A549 (cell line): ENCODE measurements around the gene ESPNL.

Experiments
- POLR2A ChIP-seq: IDR thresholded peaks from 2 replicates; pipeline ENCODE4 v1.6.1; 2012; ENCODE audit warnings: mild to moderate bottlenecking, low read length
- RAD21 ChIP-seq, 2 experiments: fragments of >200 bp in 1 of 2; sonication (Bioruptor Twin) in 1 of 2; formaldehyde crosslinking in 1 of 2; IDR thresholded peaks in 1 of 2; conservative IDR thresholded peaks in 1 of 2; 2 replicates in 1 of 2; 3 replicates in 1 of 2; pipeline ENCODE4 v1.6.1; 2012 to 2018; ENCODE audit warnings: inconsistent platforms in 1 of 2
- TP53 ChIP-seq: fragments of 250-450 bp; sonication (Bioruptor Pico); IDR thresholded peaks from 2 replicates; pipeline ENCODE4 v1.5.0; 2021; ENCODE audit warnings: mild to moderate bottlenecking, moderate library complexity
- TF ChIP-seq, protein P1 (sequence below): fragments of >200 bp; sonication (Bioruptor Twin); formaldehyde crosslinking; IDR thresholded peaks from 3 replicates; pipeline ENCODE4 v1.5.1; 2016
- TF ChIP-seq, protein P2 (sequence below): fragments of 250-450 bp; sonication (Bioruptor Pico); IDR thresholded peaks from 2 replicates; pipeline ENCODE4 v1.5.0; 2021; ENCODE audit warnings: mild to moderate bottlenecking, moderate library complexity, borderline replicate concordance

DNA sequence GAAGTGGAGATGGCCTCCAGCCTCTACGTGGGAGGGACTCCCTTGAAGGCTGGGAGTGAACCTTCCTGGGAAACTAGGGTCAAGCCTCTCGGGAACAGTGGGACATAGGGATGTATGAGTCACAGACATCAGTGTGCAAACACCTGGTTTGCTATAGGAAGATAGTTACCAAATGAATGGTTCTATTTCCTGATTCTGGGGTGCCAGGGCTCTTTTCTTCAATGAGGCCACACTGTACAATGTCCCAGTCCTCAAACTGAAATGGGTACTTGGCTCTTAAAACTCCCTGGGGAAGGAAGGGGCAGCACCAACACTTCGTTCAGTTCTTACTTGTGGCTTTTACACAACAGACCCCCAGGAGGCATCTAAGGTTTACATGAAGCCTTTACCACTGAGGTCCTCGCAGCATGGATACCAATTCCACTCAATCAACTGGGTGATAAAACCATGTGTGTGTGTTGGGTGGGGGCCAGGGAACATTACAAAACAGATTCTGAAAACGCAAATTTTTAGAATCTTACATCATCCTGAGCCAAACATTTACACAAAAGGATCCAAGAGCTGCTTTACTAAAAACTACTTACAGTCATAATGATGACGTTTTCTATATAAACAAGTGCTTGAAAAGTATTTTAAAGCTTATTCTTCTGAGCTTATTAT is 69.0 kb downstream of the ESPNL start:
- TF ChIP-seq, protein P1, sequence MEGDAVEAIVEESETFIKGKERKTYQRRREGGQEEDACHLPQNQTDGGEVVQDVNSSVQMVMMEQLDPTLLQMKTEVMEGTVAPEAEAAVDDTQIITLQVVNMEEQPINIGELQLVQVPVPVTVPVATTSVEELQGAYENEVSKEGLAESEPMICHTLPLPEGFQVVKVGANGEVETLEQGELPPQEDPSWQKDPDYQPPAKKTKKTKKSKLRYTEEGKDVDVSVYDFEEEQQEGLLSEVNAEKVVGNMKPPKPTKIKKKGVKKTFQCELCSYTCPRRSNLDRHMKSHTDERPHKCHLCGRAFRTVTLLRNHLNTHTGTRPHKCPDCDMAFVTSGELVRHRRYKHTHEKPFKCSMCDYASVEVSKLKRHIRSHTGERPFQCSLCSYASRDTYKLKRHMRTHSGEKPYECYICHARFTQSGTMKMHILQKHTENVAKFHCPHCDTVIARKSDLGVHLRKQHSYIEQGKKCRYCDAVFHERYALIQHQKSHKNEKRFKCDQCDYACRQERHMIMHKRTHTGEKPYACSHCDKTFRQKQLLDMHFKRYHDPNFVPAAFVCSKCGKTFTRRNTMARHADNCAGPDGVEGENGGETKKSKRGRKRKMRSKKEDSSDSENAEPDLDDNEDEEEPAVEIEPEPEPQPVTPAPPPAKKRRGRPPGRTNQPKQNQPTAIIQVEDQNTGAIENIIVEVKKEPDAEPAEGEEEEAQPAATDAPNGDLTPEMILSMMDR = no peak
- TF ChIP-seq, protein P2, sequence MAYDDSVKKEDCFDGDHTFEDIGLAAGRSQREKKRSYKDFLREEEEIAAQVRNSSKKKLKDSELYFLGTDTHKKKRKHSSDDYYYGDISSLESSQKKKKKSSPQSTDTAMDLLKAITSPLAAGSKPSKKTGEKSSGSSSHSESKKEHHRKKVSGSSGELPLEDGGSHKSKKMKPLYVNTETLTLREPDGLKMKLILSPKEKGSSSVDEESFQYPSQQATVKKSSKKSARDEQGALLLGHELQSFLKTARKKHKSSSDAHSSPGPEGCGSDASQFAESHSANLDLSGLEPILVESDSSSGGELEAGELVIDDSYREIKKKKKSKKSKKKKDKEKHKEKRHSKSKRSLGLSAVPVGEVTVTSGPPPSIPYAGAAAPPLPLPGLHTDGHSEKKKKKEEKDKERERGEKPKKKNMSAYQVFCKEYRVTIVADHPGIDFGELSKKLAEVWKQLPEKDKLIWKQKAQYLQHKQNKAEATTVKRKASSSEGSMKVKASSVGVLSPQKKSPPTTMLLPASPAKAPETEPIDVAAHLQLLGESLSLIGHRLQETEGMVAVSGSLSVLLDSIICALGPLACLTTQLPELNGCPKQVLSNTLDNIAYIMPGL (CRISPR knock-in tag) = no peak
- TF ChIP-seq POLR2A (no peak), RAD21 (conservative IDR thresholded peaks at IDR 0.05 in 1 of 2, IDR thresholded peaks at IDR 0.05 in 1 of 2) (no peak), TP53 (no peak)
